ENCODE measurements around the gene ERBB4. TPM values are rescaled to one million over a fixed set of nuclear protein-coding genes. Genes with fewer than 3 reads are reported as not detected.

ERBB4 gene
- total RNA-seq, 1 donor from 2014 or later = 10.2 TPM

DNA sequence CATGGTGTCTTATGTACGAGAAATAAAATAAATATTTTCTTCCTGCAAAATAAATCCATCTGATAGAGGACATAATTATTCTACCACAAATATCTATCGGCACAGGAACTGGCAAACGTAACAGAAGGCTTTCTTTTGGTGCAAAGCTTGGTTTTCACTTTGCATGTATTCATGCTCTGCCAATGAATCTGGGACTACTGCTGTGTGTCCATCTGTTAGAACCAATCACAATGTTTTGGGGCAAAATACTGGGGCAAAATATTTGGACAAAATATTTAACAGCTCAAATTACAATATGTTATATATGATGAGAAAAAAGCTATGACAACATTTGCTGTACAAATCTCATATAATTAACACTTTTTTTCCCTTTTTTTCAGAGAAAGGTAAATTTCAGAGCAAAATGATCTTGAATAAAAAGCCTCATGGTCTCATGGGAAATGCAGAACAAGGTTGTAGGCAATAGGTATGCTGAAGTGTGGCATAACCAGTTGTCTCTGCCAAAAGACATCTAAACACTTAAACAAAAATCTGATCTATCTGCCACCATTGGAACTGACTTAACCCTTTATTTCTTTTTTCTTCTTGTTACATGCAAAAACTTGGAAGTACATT is 1059.0 kb downstream of the ERBB4 start:
- no peaks in the 10 kb centered on the region for H3K36me3 Mint-ChIP-seq (ENCODE audit: low read depth)
- H3K4me3 Mint-ChIP-seq = no peak overlapping the region
- no peak for TF ChIP-seq CTCF (conservative IDR thresholded peaks at IDR 0.05)
- no peak overlapping the region for H3K27ac Mint-ChIP-seq (ENCODE audit: unreplicated experiment)
- no peaks in the 10 kb centered on the region for H3K27me3 Mint-ChIP-seq (ENCODE audit: low read depth)
- no peak for DNase-seq (ENCODE audit: low read depth, low spot score)
- peaks cover 2% of the 10 kb centered on the region for H3K9me3 Mint-ChIP-seq
- H3K4me1 Mint-ChIP-seq = no peaks in the 10 kb centered on the region

DNA sequence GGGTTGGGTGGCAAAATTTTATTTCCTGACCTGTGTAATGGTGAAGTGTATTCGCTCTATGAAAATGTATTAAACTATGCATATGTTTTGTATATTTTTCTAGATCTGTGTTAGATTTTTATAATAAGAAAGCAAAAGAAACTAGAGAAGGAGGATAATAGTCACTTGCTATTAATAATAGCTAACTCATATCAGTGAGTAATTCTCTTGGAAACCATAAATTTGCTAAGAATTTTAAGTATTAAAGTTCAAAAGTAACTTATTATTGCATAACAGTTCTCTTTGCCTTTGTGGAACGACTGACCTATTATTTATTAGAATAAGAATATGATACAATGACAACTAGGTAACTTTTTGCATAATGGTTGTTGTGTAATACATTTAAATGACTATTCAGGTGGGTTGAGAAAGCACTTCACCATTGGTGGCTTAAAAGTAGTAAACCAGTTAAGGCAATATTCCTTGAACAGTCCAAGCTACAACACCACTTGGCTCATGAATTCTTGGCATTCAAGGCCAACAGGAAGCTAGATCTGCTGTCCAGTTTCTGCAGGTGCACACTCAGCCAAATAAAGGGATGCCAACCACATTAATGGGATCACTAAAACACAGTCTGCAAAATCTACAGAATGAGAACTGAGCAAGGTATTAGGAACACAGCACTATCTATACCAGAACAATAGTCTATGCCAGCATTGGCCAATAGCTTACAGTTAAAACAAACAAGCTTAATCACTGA is 1060.9 kb downstream of the ERBB4 start:
- Mint-ChIP-seq H3K27me3 (ENCODE audit: low read depth) (no peaks in the 10 kb centered on the region), H3K4me1 (no peaks in the 10 kb centered on the region), H3K9me3 (peaks cover 7% of the 10 kb centered on the region), H3K36me3 (ENCODE audit: low read depth) (no peaks in the 10 kb centered on the region), H3K4me3 (no peak overlapping the region), H3K27ac (ENCODE audit: unreplicated experiment) (no peak overlapping the region)
- no peak for DNase-seq (ENCODE audit: low read depth, low spot score)
- TF ChIP-seq CTCF (conservative IDR thresholded peaks at IDR 0.05) = no peak

GRCh38 chr2:211473116-211473515 is 1065.5 kb downstream of the ERBB4 start:
- Mint-ChIP-seq H3K4me3 (no peak overlapping the region), H3K36me3 (ENCODE audit: low read depth) (no peaks in the 10 kb centered on the region), H3K27ac (ENCODE audit: unreplicated experiment) (no peak overlapping the region), H3K9me3 (peaks cover 7% of the 10 kb centered on the region), H3K4me1 (peaks cover 8% of the 10 kb centered on the region), H3K27me3 (ENCODE audit: low read depth) (no peaks in the 10 kb centered on the region)
- TF ChIP-seq CTCF (conservative IDR thresholded peaks at IDR 0.05) = no peak
- DNase-seq (ENCODE audit: low read depth, low spot score) = no peak

- no peak for DNase-seq (ENCODE audit: low read depth, low spot score)
- H3K4me3 Mint-ChIP-seq = no peak overlapping the region
- H3K9me3 Mint-ChIP-seq = peaks cover 5% of the 10 kb centered on the region
- H3K4me1 Mint-ChIP-seq = peaks cover 13% of the 10 kb centered on the region
- no peak overlapping the region for H3K27ac Mint-ChIP-seq (ENCODE audit: unreplicated experiment)
- no peaks in the 10 kb centered on the region for H3K36me3 Mint-ChIP-seq (ENCODE audit: low read depth)
- TF ChIP-seq CTCF (conservative IDR thresholded peaks at IDR 0.05) = no peak
- H3K27me3 Mint-ChIP-seq (ENCODE audit: low read depth) = no peaks in the 10 kb centered on the region
These were observed 1068.9 kb downstream of the ERBB4 start for GRCh38 chr2:211469664-211470059.

DNA sequence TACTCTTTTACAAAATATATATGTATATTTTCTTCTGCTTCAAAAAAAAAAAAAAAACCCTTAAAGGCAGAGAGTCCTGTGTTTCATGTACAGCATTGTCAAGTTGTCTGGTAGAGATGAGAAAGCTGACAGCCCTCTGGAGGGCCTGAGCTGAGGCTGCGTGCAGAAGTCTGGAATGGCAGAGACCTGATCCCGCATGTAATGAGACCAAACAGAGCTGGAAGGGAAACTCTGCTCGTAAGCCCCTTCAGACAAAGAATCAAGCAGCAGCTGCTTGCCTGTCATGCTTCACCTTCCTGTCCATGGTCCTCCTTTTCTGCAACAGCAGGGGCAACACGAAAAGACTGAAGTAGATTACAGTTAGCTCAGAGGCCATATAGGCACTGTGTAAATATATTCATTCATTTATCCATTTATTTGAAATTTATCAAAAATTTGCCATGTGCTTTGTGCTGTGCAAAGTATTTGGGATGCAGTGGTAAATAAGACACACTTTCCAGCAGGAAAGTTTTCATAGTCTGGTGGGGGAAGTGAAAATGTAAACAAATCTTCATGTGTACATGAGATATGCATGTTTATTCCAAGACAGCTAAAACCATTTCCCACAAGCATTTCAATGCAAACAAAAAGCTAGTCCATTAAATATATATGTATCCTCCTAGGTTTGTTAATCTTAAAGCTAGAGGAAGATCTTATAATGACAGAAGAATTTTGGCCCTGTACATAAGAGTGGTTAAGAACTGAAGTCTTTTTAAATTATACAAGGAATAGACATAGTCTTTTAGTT is 1069.5 kb downstream of the ERBB4 start:
- Mint-ChIP-seq H3K4me3 (no peak overlapping the region), H3K36me3 (ENCODE audit: low read depth) (no peaks in the 10 kb centered on the region), H3K27me3 (ENCODE audit: low read depth) (no peaks in the 10 kb centered on the region), H3K9me3 (peaks cover 3% of the 10 kb centered on the region), H3K27ac (ENCODE audit: unreplicated experiment) (no peak overlapping the region), H3K4me1 (peaks cover 13% of the 10 kb centered on the region)
- no peak for DNase-seq (ENCODE audit: low read depth, low spot score)
- TF ChIP-seq CTCF (conservative IDR thresholded peaks at IDR 0.05) = no peak
